Esophagus muscularis mucosa (tissue), 4 donors: ENCODE results near the gene ANKRD28. TPM values are rescaled to one million over a fixed set of nuclear protein-coding genes. Genes with fewer than 3 reads are reported as not detected.

ENCODE experiments used
- DNase-seq: peaks from one replicate; pipeline ENCODE4 v3.0.0-alpha.2; 2017; ENCODE audit errors: extremely low spot score
- H3K27ac ChIP-seq, 4 donors: fragments of 200-600 bp; sonication (generic); replicated peaks in 1 of 4; 1 replicate in 3 of 4; 2 replicates in 1 of 4; pipeline ENCODE4 v1.5.1; 2016 to 2019; ENCODE audit warnings: mild to moderate bottlenecking in 1 of 4
- H3K27me3 ChIP-seq, 4 donors: fragments of 200-600 bp; sonication (generic); one replicate each; pipeline versions ENCODE4 v1.5.1 to v1.6.0; 2016 to 2019
- H3K36me3 ChIP-seq, 4 donors: fragments of 200-600 bp; sonication (generic); one replicate each; pipeline ENCODE4 v1.5.1; 2016 to 2019
- H3K4me1 ChIP-seq, 4 donors: fragments of 200-600 bp; sonication (generic); one replicate each; pipeline ENCODE4 v1.5.1; 2016 to 2019
- H3K4me3 ChIP-seq, 4 donors: fragments of 200-600 bp; sonication (generic); 1 replicate in 2 of 4; 2 replicates in 2 of 4; pipeline ENCODE4 v1.5.1; 2016 to 2019; ENCODE audit warnings: mild to moderate bottlenecking in 4 of 4, moderate library complexity in 1 of 4
- H3K9me3 ChIP-seq, 4 donors: fragments of 200-600 bp; sonication (generic); 1 replicate in 3 of 4; 2 replicates in 1 of 4; pipeline ENCODE4 v1.5.1; 2016 to 2019
- CTCF ChIP-seq, 3 experiments: fragments of 200-600 bp in 2 of 3; fragments of 450-650 bp in 1 of 3; sonication (generic) in 2 of 3; IDR thresholded peaks; one replicate each; pipeline ENCODE4 v1.5.1; 2017 to 2019; ENCODE audit warnings: antibody characterized with exemption in 3 of 3, mild to moderate bottlenecking in 2 of 3, moderate library complexity in 1 of 3
- EP300 ChIP-seq: sonication (generic); formaldehyde crosslinking; IDR thresholded peaks from one replicate; pipeline ENCODE4 v1.6.1; 2017; ENCODE audit warnings: antibody characterized with exemption
- POLR2A ChIP-seq: fragments of 450-650 bp; IDR thresholded peaks from one replicate; pipeline ENCODE4 v1.6.1; 2017; ENCODE audit warnings: antibody characterized with exemption, moderate library complexity, mild to moderate bottlenecking, low read depth
- POLR2AphosphoS5 ChIP-seq, 2 donors: sonication (generic); formaldehyde crosslinking; IDR thresholded peaks; one replicate each; pipeline ENCODE4 v1.6.1; 2017; ENCODE audit warnings: antibody characterized with exemption in 2 of 2
- WGBS: methylation state at CpG from one replicate; pipeline ENCODE4 v1.1.5; 2018; 5-methylcytosine and 5-hydroxymethylcytosine counted together
- intact Hi-C: fragments of 100-400 bp; cut with DNase I; formaldehyde crosslinking; loops from one replicate; pipeline ENCODE4 v1.15.1; 2023
- total RNA-seq, 4 donors: library from RNA; depleted of rRNA; stranded (reverse); fragments of >200 nt; gene quantifications; one replicate each; pipeline versions ENCODE4 v1.1.0 to v1.2.1, GENCODE V29; 2016

Gene ANKRD28
- total RNA-seq, 4 donors from 2014 or later = 21.2 to 34.8 (median 26.9) TPM

- Histone ChIP-seq H3K36me3 (no peaks in the 10 kb centered on the region), H3K9me3 (no peaks in the 10 kb centered on the region), H3K27me3 (no peaks in the 10 kb centered on the region), H3K27ac (peak overlapping the region; percentile 82 to 87 (median 86)), H3K4me3 (peak overlapping the region; percentile 45 to 59 (median 52)), H3K4me1 (peaks cover 9 to 47% (median 41%) of the 10 kb centered on the region in 4 donors)
- intact Hi-C loops = no loop called here
- 30% methylated on average over 3 of the region's 3 CpGs for WGBS
- no peak for DNase-seq
- TF ChIP-seq POLR2AphosphoS5 (IDR thresholded peaks at IDR 0.05) = no peak
- TF ChIP-seq EP300 = no peak
- no peak for TF ChIP-seq CTCF (IDR thresholded peaks at IDR 0.05)
- TF ChIP-seq POLR2A = no peak
Measured at GRCh38 chr3:15794303-15794771, 3.4 kb downstream of the ANKRD28 start.

GRCh38 chr3:15791525-15791924 is 6.3 kb downstream of the ANKRD28 start:
- WGBS = 77% methylated on average over 1 of the region's 1 CpG
- no peak for TF ChIP-seq POLR2AphosphoS5 (IDR thresholded peaks at IDR 0.05)
- no peak for TF ChIP-seq EP300
- no peak for TF ChIP-seq CTCF (IDR thresholded peaks at IDR 0.05)
- TF ChIP-seq POLR2A = no peak
- no peaks in the 10 kb centered on the region for H3K9me3 ChIP-seq
- H3K27ac ChIP-seq = no peak overlapping the region
- no peak overlapping the region for H3K4me3 ChIP-seq
- DNase-seq = no peak
- H3K27me3 ChIP-seq = no peaks in the 10 kb centered on the region
- H3K4me1 ChIP-seq = peaks cover 0 to 37% (median 31%) of the 10 kb centered on the region in 4 donors
- intact Hi-C loops = no loop called here
- H3K36me3 ChIP-seq = no peaks in the 10 kb centered on the region

GRCh38 chr3:15787941-15788340 is 9.8 kb downstream of the ANKRD28 start:
- H3K4me3 ChIP-seq = no peak overlapping the region
- H3K4me1 ChIP-seq = peaks cover 0 to 19% (median 11%) of the 10 kb centered on the region in 4 donors
- 96% methylated on average over 1 of the region's 1 CpG for WGBS
- no peaks in the 10 kb centered on the region for H3K9me3 ChIP-seq
- no peaks in the 10 kb centered on the region for H3K36me3 ChIP-seq
- H3K27me3 ChIP-seq = no peaks in the 10 kb centered on the region
- intact Hi-C loops = no loop called here
- DNase-seq = no peak
- TF ChIP-seq EP300 (no peak), POLR2A (no peak), POLR2AphosphoS5 (IDR thresholded peaks at IDR 0.05) (no peak), CTCF (IDR thresholded peaks at IDR 0.05) (no peak)
- H3K27ac ChIP-seq = no peak overlapping the region

GRCh38 chr3:15787526-15787925 is 10.3 kb downstream of the ANKRD28 start:
- WGBS = 93% methylated on average over 1 of the region's 1 CpG
- no peaks in the 10 kb centered on the region for H3K27me3 ChIP-seq
- DNase-seq = no peak
- intact Hi-C loops = no loop called here
- no peak overlapping the region for H3K27ac ChIP-seq
- peaks cover 0 to 23% (median 15%) of the 10 kb centered on the region in 4 donors for H3K4me1 ChIP-seq
- H3K36me3 ChIP-seq = no peaks in the 10 kb centered on the region
- H3K4me3 ChIP-seq = no peak overlapping the region
- H3K9me3 ChIP-seq = no peaks in the 10 kb centered on the region
- TF ChIP-seq EP300 (no peak), POLR2AphosphoS5 (IDR thresholded peaks at IDR 0.05) (no peak), POLR2A (no peak), CTCF (IDR thresholded peaks at IDR 0.05) (no peak)
